Central memory CD8-positive, alpha-beta T cell (primary cell): ENCODE data around the gene CTNNA2.

Experiments
- ATAC-seq: fragments of 150-1000 bp; cut with Tn5 transposase; replicated peaks from 2 replicates; pipeline ENCODE4 v1.10.0; 2022; ENCODE audit warnings: mild to moderate bottlenecking, moderate FRiP score, moderate number of reproducible peaks; ENCODE audit not compliant: poor library complexity, severe bottlenecking; ENCODE audit errors: extremely low read depth
- DNase-seq, 2 donors: peaks; one replicate each; pipeline ENCODE4 v3.0.0; 2021; ENCODE audit warnings: low spot score in 2 of 2
- H3K27ac Mint-ChIP-seq: one replicate; pipeline ENCODE4 v1.8.0; 2022; ENCODE audit warnings: low read depth, mild to moderate bottlenecking, moderate library complexity, mixed read lengths
- H3K27me3 Mint-ChIP-seq: one replicate; pipeline ENCODE4 v1.8.0; 2022; ENCODE audit warnings: mixed read lengths
- H3K36me3 Mint-ChIP-seq: one replicate; pipeline ENCODE4 v1.8.0; 2022; ENCODE audit warnings: mild to moderate bottlenecking, moderate library complexity, mixed read lengths; ENCODE audit not compliant: insufficient read depth
- H3K4me1 Mint-ChIP-seq: one replicate; pipeline ENCODE4 v1.8.0; 2022; ENCODE audit warnings: mixed read lengths
- H3K4me3 Mint-ChIP-seq: one replicate; pipeline ENCODE4 v1.8.0; 2022; ENCODE audit warnings: mild to moderate bottlenecking, moderate library complexity, mixed read lengths
- H3K9me3 Mint-ChIP-seq: one replicate; pipeline ENCODE4 v1.8.0; 2022; ENCODE audit warnings: mixed read lengths

Gene CTNNA2

DNA sequence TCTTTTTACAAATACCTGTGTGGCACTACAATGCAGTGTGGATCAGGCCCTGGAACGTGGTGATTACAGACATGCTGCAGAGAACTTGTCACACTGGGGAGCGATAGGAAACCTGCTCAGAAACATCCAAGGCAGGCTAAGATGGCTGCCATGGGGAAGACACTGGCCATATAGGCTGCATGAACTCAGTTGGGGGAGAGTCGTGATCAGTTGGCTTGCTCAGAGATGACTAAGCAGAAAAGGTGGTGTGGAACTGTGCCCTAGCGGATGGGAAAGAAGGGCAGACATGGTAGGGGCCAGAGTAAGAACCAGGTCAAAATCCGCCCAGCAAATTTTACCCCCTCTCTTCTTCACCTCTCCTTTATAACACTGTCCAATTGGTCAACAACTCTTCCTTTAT is 483.9 kb downstream of the CTNNA2 start:
- Mint-ChIP-seq H3K36me3 (no peaks in the 10 kb centered on the region), H3K27ac (no peak overlapping the region), H3K4me1 (no peaks in the 10 kb centered on the region), H3K9me3 (peaks cover 30% of the 10 kb centered on the region), H3K4me3 (no peak overlapping the region), H3K27me3 (no peaks in the 10 kb centered on the region)
- no peak for DNase-seq
- no peak for ATAC-seq

DNA sequence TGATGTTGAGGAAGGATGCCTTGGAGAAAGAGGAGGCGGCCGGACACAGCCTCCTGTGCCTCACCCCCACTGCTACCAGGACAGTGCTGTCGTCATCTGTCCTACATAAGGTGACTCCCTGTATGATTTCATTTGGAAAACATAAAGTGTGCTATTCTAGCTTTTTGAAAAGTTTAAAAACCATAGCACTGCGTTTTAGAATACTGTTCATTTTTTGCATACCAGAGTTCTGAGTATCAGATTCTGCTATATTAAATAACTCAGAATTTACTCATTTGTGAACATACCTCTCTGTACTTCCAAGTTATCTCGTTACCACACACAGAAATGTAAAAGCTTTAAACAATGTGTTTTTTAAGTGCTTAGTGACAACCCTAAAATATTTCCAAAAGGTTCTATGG is 488.9 kb downstream of the CTNNA2 start:
- no peaks in the 10 kb centered on the region for H3K4me1 Mint-ChIP-seq
- H3K27ac Mint-ChIP-seq, result no peak overlapping the region
- peaks cover 26% of the 10 kb centered on the region for H3K9me3 Mint-ChIP-seq
- no peaks in the 10 kb centered on the region for H3K27me3 Mint-ChIP-seq
- H3K36me3 Mint-ChIP-seq, result no peaks in the 10 kb centered on the region
- no peak overlapping the region for H3K4me3 Mint-ChIP-seq
- no peak for ATAC-seq
- no peak for DNase-seq

- ATAC-seq, result no peak
- Mint-ChIP-seq H3K27me3 (no peaks in the 10 kb centered on the region), H3K4me3 (no peak overlapping the region)
These were observed 489.3 kb downstream of the CTNNA2 start for GRCh38 chr2:80002112-80002511.

GRCh38 chr2:80002568-80003157 is 489.8 kb downstream of the CTNNA2 start:
- H3K27ac Mint-ChIP-seq, result no peak overlapping the region
- no peak for DNase-seq
- H3K27me3 Mint-ChIP-seq, result no peaks in the 10 kb centered on the region
- H3K4me3 Mint-ChIP-seq, result no peak overlapping the region
- no peaks in the 10 kb centered on the region for H3K4me1 Mint-ChIP-seq
- peaks cover 18% of the 10 kb centered on the region for H3K9me3 Mint-ChIP-seq
- H3K36me3 Mint-ChIP-seq, result no peaks in the 10 kb centered on the region
- ATAC-seq, result no peak

More at GRCh38 chr2:80002112-80002511, 489.3 kb downstream of the CTNNA2 start:
- Mint-ChIP-seq H3K27ac (no peak overlapping the region), H3K9me3 (peaks cover 24% of the 10 kb centered on the region), H3K4me1 (no peaks in the 10 kb centered on the region), H3K36me3 (no peaks in the 10 kb centered on the region)
- no peak for DNase-seq

GRCh38 chr2:80007777-80008503 is 495.1 kb downstream of the CTNNA2 start:
- no peaks in the 10 kb centered on the region for H3K36me3 Mint-ChIP-seq
- no peaks in the 10 kb centered on the region for H3K4me1 Mint-ChIP-seq
- no peak overlapping the region for H3K4me3 Mint-ChIP-seq
- ATAC-seq, result no peak
- H3K9me3 Mint-ChIP-seq, result peaks cover 10% of the 10 kb centered on the region
- H3K27ac Mint-ChIP-seq, result no peak overlapping the region
- DNase-seq, result no peak
- H3K27me3 Mint-ChIP-seq, result no peaks in the 10 kb centered on the region

DNA sequence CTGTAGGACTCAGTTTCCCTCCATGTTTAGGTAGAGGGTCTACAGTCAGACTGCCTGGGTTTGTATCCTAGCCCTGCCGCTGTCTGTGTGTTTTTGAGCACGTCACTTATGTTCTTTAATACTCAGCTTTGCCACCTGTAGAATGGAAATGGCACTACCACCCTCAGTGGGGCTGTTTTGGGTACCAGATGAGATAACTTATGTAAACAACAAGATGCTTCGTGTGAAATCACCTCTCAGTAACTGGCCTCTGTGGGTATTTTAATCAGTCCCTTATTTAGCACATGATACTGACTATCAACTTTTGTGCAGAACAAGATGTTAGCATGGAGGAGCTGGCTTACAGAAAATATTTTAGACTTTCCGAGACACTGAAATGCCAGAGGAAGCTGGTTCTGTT is 495.7 kb downstream of the CTNNA2 start:
- Mint-ChIP-seq H3K9me3 (peaks cover 15% of the 10 kb centered on the region), H3K27ac (no peak overlapping the region), H3K36me3 (no peaks in the 10 kb centered on the region), H3K4me3 (no peak overlapping the region), H3K4me1 (no peaks in the 10 kb centered on the region), H3K27me3 (no peaks in the 10 kb centered on the region)
- DNase-seq, result no peak
- ATAC-seq, result no peak

DNA sequence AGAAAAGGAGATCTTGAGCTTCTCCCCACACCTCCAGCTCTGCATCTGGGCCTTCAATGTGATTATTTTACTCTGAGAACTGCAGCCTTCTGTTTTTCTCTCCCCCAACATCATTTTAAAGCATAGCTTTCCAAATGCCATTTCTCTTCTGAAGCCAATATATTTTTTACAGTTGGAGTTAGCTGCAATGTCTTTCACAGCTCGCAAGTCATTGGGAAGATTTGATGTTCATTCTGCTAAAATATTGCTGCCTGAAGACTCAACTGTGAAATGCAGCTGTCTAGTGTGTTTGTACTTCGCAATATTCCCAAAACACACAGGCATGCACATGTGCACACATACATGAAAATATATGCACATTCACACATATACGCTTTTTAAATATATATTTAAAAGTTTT is 496.4 kb downstream of the CTNNA2 start:
- Mint-ChIP-seq H3K4me1 (no peaks in the 10 kb centered on the region), H3K4me3 (no peak overlapping the region), H3K27ac (no peak overlapping the region), H3K9me3 (peaks cover 13% of the 10 kb centered on the region), H3K36me3 (no peaks in the 10 kb centered on the region), H3K27me3 (no peaks in the 10 kb centered on the region)
- DNase-seq (no peak), ATAC-seq (no peak)

DNA sequence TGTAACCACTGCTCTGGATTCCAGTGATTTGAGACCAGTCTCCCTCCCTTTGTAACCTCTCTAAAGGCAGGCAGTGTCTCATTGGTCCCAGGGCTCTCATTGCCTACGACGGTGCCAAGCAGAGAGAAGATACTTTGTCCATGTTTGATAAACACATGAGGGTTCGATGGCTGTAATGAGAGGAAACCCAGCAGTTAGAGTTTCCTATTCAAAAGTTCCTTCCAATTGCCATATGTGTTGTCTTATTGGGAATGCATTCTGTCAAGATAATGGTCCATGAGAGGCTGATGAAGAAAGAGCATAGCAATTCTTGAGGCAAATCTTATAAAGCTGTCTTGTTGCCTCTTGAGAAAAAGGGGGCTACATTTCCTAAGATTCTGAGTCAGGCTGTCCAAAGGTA is 499.2 kb downstream of the CTNNA2 start:
- DNase-seq (no peak), ATAC-seq (no peak)
- Mint-ChIP-seq H3K36me3 (no peaks in the 10 kb centered on the region), H3K27me3 (no peaks in the 10 kb centered on the region), H3K9me3 (peaks cover 16% of the 10 kb centered on the region), H3K27ac (no peak overlapping the region), H3K4me3 (no peak overlapping the region), H3K4me1 (no peaks in the 10 kb centered on the region)

GRCh38 chr2:80014637-80015036 is 501.8 kb downstream of the CTNNA2 start:
- Mint-ChIP-seq H3K27ac (no peak overlapping the region), H3K36me3 (no peaks in the 10 kb centered on the region), H3K27me3 (no peaks in the 10 kb centered on the region), H3K9me3 (peaks cover 13% of the 10 kb centered on the region), H3K4me3 (no peak overlapping the region), H3K4me1 (no peaks in the 10 kb centered on the region)
- no peak for DNase-seq
- ATAC-seq, result no peak

DNA sequence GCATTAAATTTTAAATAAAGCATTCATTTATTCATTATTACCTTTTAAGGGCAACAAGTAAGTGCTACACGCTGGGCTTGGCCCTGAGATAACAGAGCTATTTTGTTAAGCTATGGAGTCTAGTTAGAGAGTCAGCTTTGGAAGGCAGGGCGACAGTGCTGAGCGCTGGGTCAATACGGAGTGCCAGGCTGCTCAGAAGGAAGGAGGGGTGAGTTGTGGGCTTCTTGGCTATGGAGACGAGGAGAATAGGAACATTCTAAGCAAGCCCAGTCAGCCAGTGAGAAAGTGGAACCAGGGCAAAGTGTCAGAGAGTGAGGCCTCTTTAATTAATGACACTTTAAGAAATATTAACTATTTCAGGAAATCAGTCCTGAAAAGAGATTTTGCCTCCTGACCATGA is 503.3 kb downstream of the CTNNA2 start:
- Mint-ChIP-seq H3K36me3 (no peaks in the 10 kb centered on the region), H3K9me3 (peaks cover 21% of the 10 kb centered on the region), H3K4me1 (no peaks in the 10 kb centered on the region), H3K4me3 (no peak overlapping the region), H3K27ac (no peak overlapping the region), H3K27me3 (no peaks in the 10 kb centered on the region)
- ATAC-seq (no peak), DNase-seq (no peak)

DNA sequence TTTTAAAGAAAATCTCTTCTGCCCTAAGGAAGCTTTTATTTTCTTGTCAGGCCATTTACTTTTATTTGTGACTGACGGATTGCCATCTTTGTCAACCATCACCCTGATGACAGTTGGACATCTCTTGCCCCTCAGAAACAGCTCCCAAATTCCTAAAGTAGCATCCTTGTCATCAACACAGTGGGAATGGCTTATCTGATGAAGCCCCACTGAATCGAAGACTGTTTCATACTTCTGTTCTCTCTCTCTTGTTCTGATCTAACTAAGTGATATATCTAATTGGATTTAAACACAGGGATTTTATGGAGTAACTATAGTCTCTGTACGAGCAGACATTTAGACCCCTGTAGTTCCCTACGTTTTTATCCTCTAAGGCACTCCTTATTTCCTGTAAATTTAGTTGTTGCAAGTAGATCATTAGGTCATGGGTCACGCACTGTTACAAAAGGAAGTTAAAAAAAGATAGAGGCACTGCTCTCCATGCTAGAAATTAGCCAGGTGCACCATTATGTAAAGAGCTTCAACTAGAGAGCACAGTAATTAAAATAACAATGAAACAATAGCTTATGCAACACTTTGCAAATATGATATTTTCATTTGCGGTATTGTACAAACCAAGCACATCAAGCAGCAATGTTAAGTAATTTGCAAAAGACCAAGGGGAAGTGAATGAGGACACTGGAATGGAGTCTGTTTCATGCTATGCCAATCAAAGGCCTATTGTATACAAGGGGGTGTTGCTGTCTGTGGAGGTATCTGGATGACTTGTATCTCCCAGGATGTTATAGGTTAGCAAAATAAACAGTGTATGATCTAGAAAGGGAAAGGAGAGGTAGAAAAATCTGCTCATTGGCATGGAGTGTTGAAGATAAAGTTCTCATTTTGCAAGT is 507.0 kb downstream of the CTNNA2 start:
- H3K4me1 Mint-ChIP-seq, result no peaks in the 10 kb centered on the region
- no peak overlapping the region for H3K27ac Mint-ChIP-seq
- H3K4me3 Mint-ChIP-seq, result no peak overlapping the region
- no peaks in the 10 kb centered on the region for H3K27me3 Mint-ChIP-seq
- peaks cover 4% of the 10 kb centered on the region for H3K36me3 Mint-ChIP-seq
- DNase-seq, result no peak
- peaks cover 21% of the 10 kb centered on the region for H3K9me3 Mint-ChIP-seq
- no peak for ATAC-seq

GRCh38 chr2:80022018-80022417 is 509.2 kb downstream of the CTNNA2 start:
- H3K9me3 Mint-ChIP-seq, result peaks cover 35% of the 10 kb centered on the region
- DNase-seq (no peak), ATAC-seq (no peak)
- H3K4me1 Mint-ChIP-seq, result no peaks in the 10 kb centered on the region
- no peaks in the 10 kb centered on the region for H3K27me3 Mint-ChIP-seq
- H3K4me3 Mint-ChIP-seq, result no peak overlapping the region
- H3K27ac Mint-ChIP-seq, result no peak overlapping the region
- peaks cover 4% of the 10 kb centered on the region for H3K36me3 Mint-ChIP-seq
